ENCODE measurements around the gene NAT8L. TPM values are rescaled to one million over a fixed set of nuclear protein-coding genes. Genes with fewer than 3 reads are reported as not detected.

The NAT8L gene
- total and polyA plus RNA-seq, 2 of the 13 experiments (the other 11 are each of a cell fraction or from before 2014, with no cell fraction given): 2.2 to 3.3 TPM

- TF ChIP-seq JDP2 (CRISPR knock-in tag; IDR thresholded peaks at IDR 0.05; ENCODE audit: borderline replicate concordance) (no peak), FOXA1 (IDR thresholded peaks at IDR 0.05) (no peak), FOXA1 (CRISPR knock-in tag; IDR thresholded peaks at IDR 0.05) (no peak), MTA1 (CRISPR knock-in tag; IDR thresholded peaks at IDR 0.05; ENCODE audit: borderline replicate concordance) (peak; percentile 22; the same call in 1 of the 2 replicates), ZNF512 (CRISPR knock-in tag; IDR thresholded peaks at IDR 0.05) (no peak), ZNF703 (CRISPR knock-in tag; IDR thresholded peaks at IDR 0.05; ENCODE audit: borderline replicate concordance) (no peak), HNRNPLL (IDR thresholded peaks at IDR 0.05; ENCODE audit: low read depth, low read length, poor library complexity, severe bottlenecking) (peak; percentile 3), ISX (CRISPR knock-in tag; conservative IDR thresholded peaks at IDR 0.05) (no peak), THAP11 (CRISPR knock-in tag; IDR thresholded peaks at IDR 0.05) (no peak), ZNF598 (CRISPR knock-in tag; IDR thresholded peaks at IDR 0.05; ENCODE audit: borderline replicate concordance) (no peak), ZNF326 (CRISPR knock-in tag; IDR thresholded peaks at IDR 0.05; ENCODE audit: borderline replicate concordance) (no peak), ZFY (CRISPR knock-in tag; IDR thresholded peaks at IDR 0.05) (peak; percentile 46; the same call in 1 of the 2 replicates), ZFP91 (CRISPR knock-in tag; IDR thresholded peaks at IDR 0.05; ENCODE audit: borderline replicate concordance) (0 out of 2 replicates have a peak, but pooled peaks have one; percentile 24), UBTF (CRISPR knock-in tag; IDR thresholded peaks at IDR 0.05) (0 out of 2 replicates have a peak, but pooled peaks have one; percentile 28), GABPB1 (CRISPR knock-in tag; IDR thresholded peaks at IDR 0.05) (0 out of 2 replicates have a peak, but pooled peaks have one; percentile 25)
- TF ChIP-seq, protein P1, sequence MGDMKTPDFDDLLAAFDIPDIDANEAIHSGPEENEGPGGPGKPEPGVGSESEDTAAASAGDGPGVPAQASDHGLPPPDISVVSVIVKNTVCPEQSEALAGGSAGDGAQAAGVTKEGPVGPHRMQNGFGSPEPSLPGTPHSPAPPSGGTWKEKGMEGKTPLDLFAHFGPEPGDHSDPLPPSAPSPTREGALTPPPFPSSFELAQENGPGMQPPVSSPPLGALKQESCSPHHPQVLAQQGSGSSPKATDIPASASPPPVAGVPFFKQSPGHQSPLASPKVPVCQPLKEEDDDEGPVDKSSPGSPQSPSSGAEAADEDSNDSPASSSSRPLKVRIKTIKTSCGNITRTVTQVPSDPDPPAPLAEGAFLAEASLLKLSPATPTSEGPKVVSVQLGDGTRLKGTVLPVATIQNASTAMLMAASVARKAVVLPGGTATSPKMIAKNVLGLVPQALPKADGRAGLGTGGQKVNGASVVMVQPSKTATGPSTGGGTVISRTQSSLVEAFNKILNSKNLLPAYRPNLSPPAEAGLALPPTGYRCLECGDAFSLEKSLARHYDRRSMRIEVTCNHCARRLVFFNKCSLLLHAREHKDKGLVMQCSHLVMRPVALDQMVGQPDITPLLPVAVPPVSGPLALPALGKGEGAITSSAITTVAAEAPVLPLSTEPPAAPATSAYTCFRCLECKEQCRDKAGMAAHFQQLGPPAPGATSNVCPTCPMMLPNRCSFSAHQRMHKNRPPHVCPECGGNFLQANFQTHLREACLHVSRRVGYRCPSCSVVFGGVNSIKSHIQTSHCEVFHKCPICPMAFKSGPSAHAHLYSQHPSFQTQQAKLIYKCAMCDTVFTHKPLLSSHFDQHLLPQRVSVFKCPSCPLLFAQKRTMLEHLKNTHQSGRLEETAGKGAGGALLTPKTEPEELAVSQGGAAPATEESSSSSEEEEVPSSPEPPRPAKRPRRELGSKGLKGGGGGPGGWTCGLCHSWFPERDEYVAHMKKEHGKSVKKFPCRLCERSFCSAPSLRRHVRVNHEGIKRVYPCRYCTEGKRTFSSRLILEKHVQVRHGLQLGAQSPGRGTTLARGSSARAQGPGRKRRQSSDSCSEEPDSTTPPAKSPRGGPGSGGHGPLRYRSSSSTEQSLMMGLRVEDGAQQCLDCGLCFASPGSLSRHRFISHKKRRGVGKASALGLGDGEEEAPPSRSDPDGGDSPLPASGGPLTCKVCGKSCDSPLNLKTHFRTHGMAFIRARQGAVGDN (CRISPR knock-in tag; IDR thresholded peaks at IDR 0.05): peak; percentile 61
- TF ChIP-seq, protein P2, sequence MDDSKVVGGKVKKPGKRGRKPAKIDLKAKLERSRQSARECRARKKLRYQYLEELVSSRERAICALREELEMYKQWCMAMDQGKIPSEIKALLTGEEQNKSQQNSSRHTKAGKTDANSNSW (CRISPR knock-in tag; IDR thresholded peaks at IDR 0.05; ENCODE audit: borderline replicate concordance): no peak
These were observed 7.7 kb downstream of the NAT8L start (continued) for GRCh38 chr4:2066571-2067445.
